Fibroblast of pulmonary artery (primary cell): Measurements from ENCODE around the gene KIF21B.

Source experiments
- DNase-seq: peaks from one replicate; pipeline ENCODE4 v3.0.0-alpha.2; 2010; ENCODE audit warnings: low read depth
- H3K4me3 ChIP-seq: replicated peaks from 2 replicates; pipeline ENCODE4 v1.5.1; 2011; ENCODE audit warnings: low read depth, mild to moderate bottlenecking, control low read depth, low read length, moderate library complexity
- CTCF ChIP-seq: IDR thresholded peaks from 2 replicates; pipeline ENCODE4 v1.5.1; 2011; ENCODE audit warnings: mild to moderate bottlenecking, control low read depth, low read length, inconsistent platforms; ENCODE audit errors: missing control alignments

The KIF21B gene

GRCh38 chr1:201048521-201048920 is 25.0 kb upstream of the KIF21B start:
- TF ChIP-seq CTCF = no peak
- no peak for DNase-seq
- H3K4me3 ChIP-seq = no peak overlapping the region

DNA sequence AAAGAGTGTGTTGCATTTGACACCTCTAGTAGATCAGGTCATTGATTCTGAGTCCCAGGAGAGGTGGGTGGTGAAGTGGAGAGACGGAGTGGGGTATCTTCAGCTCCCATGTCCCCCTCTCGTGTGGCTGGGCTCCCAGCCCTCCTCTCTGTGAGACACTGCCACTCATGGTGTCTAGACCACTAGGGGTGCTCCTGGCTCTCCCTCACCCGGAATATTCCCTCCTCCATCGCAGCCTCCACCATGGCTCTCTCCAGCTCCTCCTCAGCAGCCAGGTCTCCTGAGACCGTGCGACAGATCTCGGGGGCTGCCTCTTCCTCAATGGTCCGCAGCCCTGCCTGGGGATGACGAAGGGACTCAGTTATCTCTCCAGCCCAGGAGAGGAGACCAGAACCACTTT is 20.6 kb upstream of the KIF21B start:
- DNase-seq = no peak
- no peak for TF ChIP-seq CTCF
- H3K4me3 ChIP-seq = no peak overlapping the region

GRCh38 chr1:201042779-201043461 is 19.4 kb upstream of the KIF21B start:
- TF ChIP-seq CTCF = peak; percentile 94
- no peak overlapping the region for H3K4me3 ChIP-seq
- DNase-seq = peak; percentile 85

- TF ChIP-seq CTCF = no peak
- DNase-seq = no peak
- no peak overlapping the region for H3K4me3 ChIP-seq
Observed at GRCh38 chr1:201041011-201041410, 17.5 kb upstream of the KIF21B start.

- H3K4me3 ChIP-seq = no peak overlapping the region
- TF ChIP-seq CTCF = no peak
- DNase-seq = no peak
Observed at GRCh38 chr1:201039876-201040275, 16.4 kb upstream of the KIF21B start.

DNA sequence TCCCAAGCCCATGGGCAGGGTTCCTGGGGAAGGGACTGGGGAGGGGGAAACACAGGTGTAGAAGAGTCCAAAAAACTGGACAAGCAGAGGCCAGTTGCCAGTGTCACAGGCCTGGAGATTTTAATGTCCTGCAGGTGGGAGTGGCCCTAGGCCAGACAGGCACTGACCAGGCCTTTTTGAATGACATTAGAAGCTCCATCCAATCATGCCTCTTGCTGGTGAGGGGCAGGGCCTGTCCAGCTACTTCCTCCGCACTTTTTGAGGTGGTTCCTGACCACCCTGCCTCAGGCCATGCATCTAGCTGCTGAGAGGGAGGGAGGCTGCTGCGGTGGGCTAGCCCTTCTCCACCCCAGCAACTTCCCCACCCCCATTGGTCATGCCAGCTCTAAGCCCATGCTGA is 15.9 kb upstream of the KIF21B start:
- DNase-seq = no peak
- H3K4me3 ChIP-seq = no peak overlapping the region
- no peak for TF ChIP-seq CTCF
